ENCODE measurements around the gene GUCY2C.

DNA sequence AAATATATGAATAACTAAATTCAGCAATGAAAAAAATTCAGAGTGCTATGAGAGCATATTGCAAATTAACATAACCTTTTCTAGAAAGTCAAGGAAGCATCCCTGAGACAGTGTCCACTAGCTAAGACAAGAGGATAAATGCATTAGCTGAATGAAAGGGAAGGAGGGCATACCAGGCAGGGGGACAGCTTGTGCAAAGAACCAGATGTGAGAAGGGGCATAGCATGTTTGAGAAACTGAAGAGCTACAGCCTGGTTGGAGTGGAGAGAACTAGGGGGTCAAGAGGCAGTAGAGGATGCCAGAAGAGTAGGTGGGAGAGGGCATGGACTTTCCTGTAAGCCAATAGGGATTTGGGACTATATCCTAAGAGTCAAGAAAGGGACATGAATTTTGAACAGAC, 2.2 kb upstream of the GUCY2C start:
- TF ChIP-seq, protein P1, sequence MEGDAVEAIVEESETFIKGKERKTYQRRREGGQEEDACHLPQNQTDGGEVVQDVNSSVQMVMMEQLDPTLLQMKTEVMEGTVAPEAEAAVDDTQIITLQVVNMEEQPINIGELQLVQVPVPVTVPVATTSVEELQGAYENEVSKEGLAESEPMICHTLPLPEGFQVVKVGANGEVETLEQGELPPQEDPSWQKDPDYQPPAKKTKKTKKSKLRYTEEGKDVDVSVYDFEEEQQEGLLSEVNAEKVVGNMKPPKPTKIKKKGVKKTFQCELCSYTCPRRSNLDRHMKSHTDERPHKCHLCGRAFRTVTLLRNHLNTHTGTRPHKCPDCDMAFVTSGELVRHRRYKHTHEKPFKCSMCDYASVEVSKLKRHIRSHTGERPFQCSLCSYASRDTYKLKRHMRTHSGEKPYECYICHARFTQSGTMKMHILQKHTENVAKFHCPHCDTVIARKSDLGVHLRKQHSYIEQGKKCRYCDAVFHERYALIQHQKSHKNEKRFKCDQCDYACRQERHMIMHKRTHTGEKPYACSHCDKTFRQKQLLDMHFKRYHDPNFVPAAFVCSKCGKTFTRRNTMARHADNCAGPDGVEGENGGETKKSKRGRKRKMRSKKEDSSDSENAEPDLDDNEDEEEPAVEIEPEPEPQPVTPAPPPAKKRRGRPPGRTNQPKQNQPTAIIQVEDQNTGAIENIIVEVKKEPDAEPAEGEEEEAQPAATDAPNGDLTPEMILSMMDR (IDR thresholded peaks at IDR 0.05; ENCODE audit: low read depth, low read length, poor library complexity, severe bottlenecking), result no peak
- no peak for TF ChIP-seq EZH2phosphoT487 (IDR thresholded peaks at IDR 0.05; ENCODE audit: borderline replicate concordance, low read length)
